Activated CD4-positive, CD25-positive, alpha-beta regulatory T cell treated with anti-CD3 and anti-CD28 coated beads, Interleukin-2, amount 50 U/mL, for 24 hours (primary cell): ENCODE data around the gene GSPT1.
"Not testable (repeated sequence)": the region's sequence is repeated elsewhere in the genome, so short reads cannot be mapped to it uniquely, and the experiment has no call there.

Experiments
- ATAC-seq, 2 donors: fragments of 150-1000 bp; cut with Tn5 transposase; one replicate each; pipeline ENCODE4 v1.10.0; 2021; ENCODE audit warnings: mild to moderate bottlenecking in 1 of 2, moderate library complexity in 1 of 2

The GSPT1 gene

GRCh38 chr16:11915644-11916523 is at the start of gene GSPT1:
TSS of gene GSPT1 (minus strand) at chr16:11915956. CDS start at chr16:11915720, 236 bp downstream.
- peak; percentile 92 to 93 for ATAC-seq

GRCh38 chr16:11964761-11965551 is 49.2 kb upstream of the GSPT1 start, which contains the start of gene TNFRSF17:
TSS of gene TNFRSF17 (plus strand) at chr16:11965210. CDS start at chr16:11965325, 115 bp downstream.
- ATAC-seq, result peak in 1 of 2 donors; percentile 45

GRCh38 chr16:11963706-11964105 is 48.0 kb upstream of the GSPT1 start:
- ATAC-seq, result no peak

DNA sequence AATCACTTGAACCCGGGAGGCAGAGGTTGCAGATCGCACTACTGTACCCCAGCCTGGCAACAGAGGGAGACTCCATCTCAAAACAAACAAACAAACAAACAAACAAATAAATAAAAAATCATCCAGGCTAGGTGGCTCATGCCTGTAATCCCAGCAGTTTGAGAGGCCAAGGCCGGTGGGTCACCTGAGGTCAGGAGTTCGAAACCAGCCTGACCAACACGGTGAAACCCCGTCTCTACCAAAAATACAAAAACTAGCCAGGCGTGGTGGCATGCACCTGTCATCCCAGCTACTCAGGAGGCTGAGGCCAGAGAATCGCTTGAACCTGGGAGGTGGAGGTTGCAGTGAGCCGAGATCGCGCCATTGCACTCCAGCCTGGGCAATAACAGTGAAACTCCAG is 47.2 kb upstream of the GSPT1 start:
- not testable (repeated sequence) for ATAC-seq

- not testable (repeated sequence) for ATAC-seq
These were observed 46.7 kb upstream of the GSPT1 start for GRCh38 chr16:11962457-11962856.

GRCh38 chr16:11957591-11958395 is 42.0 kb upstream of the GSPT1 start:
- ATAC-seq, result no peak

DNA sequence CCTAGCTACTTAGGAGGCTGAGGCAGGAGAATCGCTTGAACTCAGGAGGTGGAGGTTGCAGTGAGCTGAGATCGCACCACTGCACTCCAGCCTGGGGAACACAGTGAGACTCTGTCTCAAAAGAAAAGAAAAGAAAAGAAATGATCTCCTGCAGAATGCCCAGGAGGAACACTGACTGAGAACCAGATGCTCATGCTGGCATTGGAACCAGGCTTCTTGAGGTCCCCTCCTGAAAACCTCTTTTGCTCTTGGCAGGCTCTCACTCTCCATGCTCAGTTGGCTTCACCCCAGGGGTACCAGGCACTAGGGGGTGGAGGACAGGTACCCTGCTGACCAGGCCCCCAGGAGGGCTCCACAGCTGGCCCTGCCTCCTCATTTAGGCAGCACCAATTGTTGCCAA is 40.8 kb upstream of the GSPT1 start:
- ATAC-seq, result no peak

DNA sequence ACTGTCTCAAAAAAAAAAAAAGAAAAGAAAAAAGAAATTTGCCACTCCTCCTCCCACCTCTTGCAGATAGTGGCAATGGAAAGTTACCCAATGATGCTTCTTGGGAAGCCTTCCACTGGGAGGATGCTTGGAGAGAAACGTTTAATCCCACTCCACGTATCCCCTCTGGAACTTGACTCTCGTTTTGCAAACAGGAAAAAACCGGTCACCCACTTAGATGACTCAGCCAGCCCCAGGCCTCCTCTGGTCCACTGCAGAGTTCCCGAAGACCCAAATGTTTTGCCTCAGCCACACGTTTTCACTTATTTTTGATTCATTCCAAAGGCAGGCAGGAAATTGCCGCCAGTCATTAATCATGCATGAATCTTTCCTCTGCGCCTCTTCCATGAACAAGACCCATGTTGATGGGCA is 40.0 kb upstream of the GSPT1 start:
- ATAC-seq, result no peak

DNA sequence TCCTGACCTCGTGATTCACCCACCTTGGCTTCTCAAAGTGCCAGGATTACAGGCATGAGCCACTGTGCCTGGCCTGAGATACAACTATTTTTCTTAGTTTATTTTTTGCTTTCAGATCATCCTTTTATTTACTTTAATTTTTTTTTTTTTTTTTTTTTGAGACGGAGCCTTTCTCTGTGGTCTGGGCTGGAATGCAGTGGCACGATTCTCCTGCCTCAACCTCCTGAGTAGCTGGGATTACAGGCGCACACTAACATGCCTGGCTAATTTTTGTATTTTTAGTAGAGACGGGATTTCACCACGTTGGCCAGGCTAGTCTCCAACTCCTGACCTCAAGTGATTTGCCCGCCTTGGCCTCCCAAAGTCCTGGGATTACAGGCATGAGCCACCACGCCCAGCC is 37.8 kb upstream of the GSPT1 start:
- not testable (repeated sequence) for ATAC-seq

- ATAC-seq, result no peak
These were observed 34.6 kb upstream of the GSPT1 start for GRCh38 chr16:11950388-11950787.

DNA sequence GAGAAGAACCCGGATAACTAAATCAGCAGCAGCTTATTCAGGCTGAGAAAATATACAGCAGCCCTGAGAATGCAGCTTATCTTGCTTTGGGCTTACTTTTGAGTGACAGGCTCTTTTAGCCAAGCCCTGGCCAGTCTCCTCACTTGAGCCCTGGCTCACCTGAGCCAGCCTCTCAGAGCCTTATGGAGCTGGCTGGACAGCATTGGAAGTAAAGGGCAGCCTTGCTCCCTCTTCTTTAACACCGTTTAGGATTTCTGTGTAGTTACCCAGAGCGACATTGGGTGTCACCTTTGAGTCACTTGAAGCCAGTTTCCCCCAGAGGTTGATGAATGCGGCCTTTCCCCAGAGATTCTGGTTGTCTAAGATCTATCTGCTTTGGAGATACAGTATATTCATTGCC is 33.8 kb upstream of the GSPT1 start:
- ATAC-seq, result no peak

GRCh38 chr16:11948819-11949218 is 33.1 kb upstream of the GSPT1 start:
- ATAC-seq, result no peak

DNA sequence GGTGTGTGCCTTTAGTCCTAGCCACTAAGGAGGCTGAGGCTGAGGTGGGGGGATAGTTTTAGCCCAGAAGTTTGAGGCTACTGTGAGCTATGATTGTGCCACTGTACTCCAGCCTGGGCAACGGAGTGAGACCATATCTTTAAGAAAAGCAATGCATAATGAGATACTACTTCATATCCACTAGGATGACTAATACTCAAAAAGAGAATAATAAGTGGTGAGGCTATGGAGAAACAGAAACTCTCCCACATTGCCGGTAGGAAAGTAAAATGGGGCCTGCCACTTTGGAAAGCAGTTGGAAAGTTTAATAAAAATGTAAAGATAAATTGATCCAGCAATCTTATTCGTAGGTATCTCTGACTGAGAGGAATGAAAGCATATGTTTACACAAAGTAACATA is 30.7 kb upstream of the GSPT1 start:
- no peak for ATAC-seq

- not testable (repeated sequence) for ATAC-seq
These were observed 26.2 kb upstream of the GSPT1 start, which contains the start of gene NPIPB2 for GRCh38 chr16:11941945-11942344. TSS of gene NPIPB2 (minus strand) at chr16:11942045. CDS start at chr16:11942045, 0 bp downstream.

- ATAC-seq, result not testable (repeated sequence)
These were observed 11.6 kb upstream of the GSPT1 start for GRCh38 chr16:11927350-11927749.

- ATAC-seq, result not testable (repeated sequence)
These were observed 8.3 kb upstream of the GSPT1 start for GRCh38 chr16:11924046-11924445.

- ATAC-seq, result no peak
These were observed 949 bp upstream of the GSPT1 start for GRCh38 chr16:11916524-11917285.

DNA sequence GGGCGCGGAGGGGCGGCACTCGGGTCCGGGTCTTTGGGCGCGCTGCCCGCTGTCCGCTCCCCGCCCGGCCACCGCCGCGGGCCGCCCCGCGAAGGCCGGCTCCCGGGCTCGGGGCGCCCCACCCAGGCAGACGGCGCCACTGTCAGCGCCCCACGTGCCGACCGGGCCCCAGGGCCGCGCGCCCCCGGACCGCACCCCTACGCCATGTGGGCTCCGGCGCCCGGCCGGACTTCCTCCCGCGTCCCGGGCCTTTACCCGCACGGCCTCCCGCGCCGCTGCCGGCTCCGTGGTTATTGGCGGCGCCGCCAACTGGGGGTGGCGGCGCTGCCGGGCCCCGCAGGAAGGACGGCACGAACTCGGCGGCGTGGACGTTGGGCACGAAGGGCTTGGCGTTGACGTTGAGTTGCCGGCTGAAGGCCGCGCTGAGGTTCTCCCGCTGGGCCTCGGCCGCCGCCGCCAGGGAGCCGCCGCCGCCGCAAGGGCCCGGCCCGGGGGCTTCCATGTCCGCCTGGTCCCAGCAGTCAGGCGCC is 577 bp downstream of the GSPT1 start:
- peak in 1 of 2 donors; percentile 1 for ATAC-seq

DNA sequence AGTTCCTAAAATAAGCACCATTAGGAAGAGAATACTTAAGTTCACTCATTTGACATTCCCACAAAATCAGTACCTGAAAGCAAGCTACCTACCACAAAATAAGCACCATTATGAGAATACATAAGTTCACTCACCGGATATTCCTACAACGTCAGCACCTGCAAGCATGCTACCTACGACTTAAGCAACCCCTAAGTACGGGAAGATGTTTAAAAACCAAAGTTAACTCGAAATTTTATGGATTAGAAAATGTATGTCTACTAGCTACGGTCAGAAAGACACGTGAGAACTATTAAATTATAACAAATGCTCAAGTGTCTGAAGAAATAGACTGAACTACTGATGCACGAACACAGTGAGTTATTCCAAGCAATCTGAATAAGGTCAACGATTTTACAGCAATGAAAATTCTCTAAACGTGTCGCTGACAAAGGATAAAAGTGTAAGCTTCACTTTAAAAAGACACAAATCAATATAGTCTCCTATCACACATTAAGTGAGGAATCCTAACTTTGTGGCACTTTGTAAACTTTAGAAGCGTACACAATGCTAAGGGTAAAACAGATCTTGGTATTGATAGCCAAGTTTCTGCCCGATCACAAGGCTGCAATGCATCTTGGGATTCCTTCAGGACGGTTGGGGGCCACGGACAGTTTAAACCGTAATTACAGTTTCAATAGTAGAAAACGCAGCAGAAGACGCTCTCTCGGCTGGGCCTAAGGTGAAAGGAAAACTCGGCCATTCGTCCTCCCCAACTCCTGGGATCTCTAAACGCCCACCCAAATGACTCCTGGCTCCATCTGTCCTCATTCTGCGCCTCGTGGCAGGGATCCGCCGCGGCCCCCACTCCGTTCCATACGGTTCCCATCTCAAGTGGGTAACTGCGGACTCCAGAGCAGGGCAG is 1.3 kb downstream of the GSPT1 start:
- ATAC-seq, result no peak

- ATAC-seq, result no peak
These were observed 2.2 kb downstream of the GSPT1 start for GRCh38 chr16:11913425-11914079.
